ENCODE data around the gene TGM6.

DNA sequence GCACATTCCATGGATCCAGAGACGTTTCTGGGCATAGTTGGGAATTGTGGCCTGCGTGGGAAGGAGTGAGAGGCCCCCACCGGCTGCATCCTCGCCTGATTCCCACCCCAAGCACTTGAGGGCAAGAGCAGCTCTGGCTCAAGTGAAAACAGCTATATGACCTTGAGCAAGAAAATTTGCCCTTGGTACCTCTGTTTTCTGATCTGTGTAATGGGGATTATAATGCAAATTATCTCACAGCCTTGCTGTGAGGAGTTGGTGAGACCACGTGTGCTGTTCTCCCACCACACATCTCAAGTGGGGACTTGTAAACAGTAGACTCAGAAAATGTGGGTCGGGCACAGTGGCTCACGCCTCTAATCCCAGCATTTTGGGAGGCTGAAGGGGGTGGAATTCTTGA is 602 bp downstream of the TGM6 start:
- no peak for TF ChIP-seq CTCF (conservative IDR thresholded peaks at IDR 0.05 in 1 of 2, IDR thresholded peaks at IDR 0.05 in 1 of 2; ENCODE audit: extremely low read depth in 1 of 2, insufficient read depth in 1 of 2, low read depth in 1 of 2, low read length in 2 of 2)
- no peak for TF ChIP-seq EZH2 (IDR thresholded peaks at IDR 0.05; ENCODE audit: borderline replicate concordance, low read length)
